Erythroblast (primary cell): ENCODE data around the gene INO80D.
"Not testable (repeated sequence)": the region's sequence is repeated elsewhere in the genome, so short reads cannot be mapped to it uniquely, and the experiment has no call there.

Source experiments
- DNase-seq, 2 experiments: peaks; one replicate each; lab custom pipeline; 2025; lab: John Stamatoyannopoulos, UW
- GATA1 ChIP-seq: IDR thresholded peaks from 2 replicates; pipeline ENCODE4 v1.6.1; 2011; ENCODE audit warnings: low read depth, mild to moderate bottlenecking, control low read depth, low read length, moderate library complexity
- POLR2A ChIP-seq: IDR thresholded peaks from 2 replicates; pipeline ENCODE4 v1.6.1; 2011; ENCODE audit warnings: mild to moderate bottlenecking, low read length

INO80D gene

GRCh38 chr2:206085742-206086445, at the start of gene INO80D:
Gene INO80D (minus strand): TSS chr2:206086174. CDS start chr2:206063016, 23,158 bp downstream.
- DNase-seq, result peak; percentile 89 to 93
- peak; percentile 94 for TF ChIP-seq POLR2A
- no peak for TF ChIP-seq GATA1

- DNase-seq, result peak in 1 of 2 experiments; percentile 10
- TF ChIP-seq POLR2A (no peak), GATA1 (no peak)
Measured at GRCh38 chr2:206127656-206128055, 41.7 kb upstream of the INO80D start.

GRCh38 chr2:206125901-206126300, 39.9 kb upstream of the INO80D start:
- no peak for DNase-seq
- TF ChIP-seq GATA1 (no peak), POLR2A (no peak)

DNA sequence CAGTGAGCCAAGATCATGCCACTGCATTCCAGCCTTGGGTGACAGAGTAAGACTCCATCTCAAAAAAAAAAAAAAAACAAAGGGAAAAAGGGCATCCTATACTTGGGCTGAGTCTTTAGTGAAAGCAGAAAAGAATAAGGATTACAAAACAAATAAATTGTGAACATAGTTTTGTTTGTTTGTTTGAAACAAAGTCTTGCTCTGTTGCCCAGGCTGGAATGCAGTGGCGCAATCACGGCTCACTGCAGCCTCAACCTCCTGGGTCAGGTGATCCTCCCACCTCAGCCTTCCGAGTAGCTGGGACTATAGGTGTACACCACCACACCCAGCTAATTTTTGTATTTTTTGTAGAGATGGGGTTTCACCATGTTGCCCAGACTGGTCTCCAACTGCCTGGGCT, 36.6 kb upstream of the INO80D start:
- DNase-seq, result not testable (repeated sequence)

DNA sequence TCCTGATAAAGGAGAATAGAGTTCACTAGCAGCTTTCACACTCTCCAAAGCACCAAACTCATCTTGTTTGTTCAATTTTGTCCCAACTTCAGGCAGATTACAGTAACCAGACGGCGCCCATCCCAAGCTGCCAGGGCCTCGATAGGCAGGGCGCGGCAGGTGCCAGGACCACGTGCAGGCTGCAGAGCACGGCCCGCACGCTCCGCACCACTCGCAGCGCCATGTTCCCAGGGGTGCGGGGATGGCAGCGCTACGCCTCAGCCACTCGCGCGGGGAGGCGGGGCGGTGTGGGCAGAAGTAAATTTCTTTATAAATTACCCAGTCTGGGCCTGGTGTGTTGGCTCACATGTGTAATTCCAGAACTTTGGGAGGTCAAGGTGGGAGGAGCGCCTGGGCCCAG, 30.3 kb upstream of the INO80D start:
- TF ChIP-seq POLR2A (no peak), GATA1 (no peak)
- no peak for DNase-seq

DNA sequence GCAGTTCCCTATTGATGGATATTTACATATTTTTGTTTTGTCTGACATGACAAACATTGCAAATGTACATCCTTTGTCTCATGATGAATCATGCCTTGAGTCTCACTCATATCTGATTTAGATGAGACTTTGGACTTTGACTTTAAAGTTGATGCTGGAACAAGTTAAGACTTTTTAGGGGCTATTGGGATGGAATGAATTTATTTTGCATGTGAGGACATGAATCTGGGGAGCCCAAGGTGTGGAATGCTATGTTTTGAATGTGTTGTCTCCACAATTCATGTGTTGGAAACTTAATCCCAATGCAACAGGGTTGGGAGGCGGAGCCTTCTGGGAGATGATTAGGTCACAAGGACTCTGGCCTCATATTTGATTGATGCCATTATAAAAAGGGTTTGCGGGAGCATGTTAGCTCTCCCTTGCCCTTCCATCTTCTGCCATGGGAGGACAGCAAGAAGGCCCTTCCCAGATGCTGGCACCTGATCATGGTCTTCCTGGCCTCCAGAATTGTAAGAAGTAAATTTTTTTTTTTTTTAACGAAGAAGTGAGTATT, 29.1 kb upstream of the INO80D start:
- DNase-seq, result no peak
- TF ChIP-seq GATA1, result no peak
- no peak for TF ChIP-seq POLR2A

DNA sequence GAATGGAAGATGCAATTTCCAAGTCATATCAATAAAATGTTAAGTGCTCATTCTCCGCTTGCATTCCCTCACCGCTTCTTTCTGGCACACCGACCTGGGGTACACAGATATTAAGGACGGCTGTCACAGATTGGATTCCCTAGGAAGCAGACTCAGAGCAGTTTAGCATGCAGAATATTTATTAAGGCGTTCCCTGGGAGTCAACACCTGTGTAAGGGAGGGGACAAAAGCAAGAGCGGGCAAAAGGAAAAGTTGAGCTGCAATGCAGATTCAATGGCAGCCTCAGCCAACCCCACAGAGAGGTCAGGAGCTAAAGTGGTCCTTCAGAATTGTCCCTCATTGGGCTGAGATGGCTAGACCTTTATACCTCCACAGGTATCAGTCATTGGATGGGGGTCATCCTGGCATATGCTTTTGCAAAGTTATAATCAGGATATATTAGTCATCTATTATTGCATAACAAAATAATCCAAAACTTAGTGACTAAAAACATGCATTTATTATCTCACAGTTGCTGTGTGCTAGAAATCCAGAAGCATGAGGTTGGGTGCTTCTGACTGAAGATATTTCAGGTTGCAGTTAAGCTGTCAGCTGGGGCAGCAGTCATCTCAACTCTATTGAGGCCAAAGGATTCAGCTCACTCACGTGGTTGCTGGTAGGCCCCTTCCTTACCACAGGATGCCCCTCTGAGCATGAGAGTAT, 27.0 kb upstream of the INO80D start:
- TF ChIP-seq GATA1 (no peak), POLR2A (no peak)
- no peak for DNase-seq

GRCh38 chr2:206112108-206112507, 26.1 kb upstream of the INO80D start:
- TF ChIP-seq GATA1, result no peak
- TF ChIP-seq POLR2A, result no peak
- no peak for DNase-seq

DNA sequence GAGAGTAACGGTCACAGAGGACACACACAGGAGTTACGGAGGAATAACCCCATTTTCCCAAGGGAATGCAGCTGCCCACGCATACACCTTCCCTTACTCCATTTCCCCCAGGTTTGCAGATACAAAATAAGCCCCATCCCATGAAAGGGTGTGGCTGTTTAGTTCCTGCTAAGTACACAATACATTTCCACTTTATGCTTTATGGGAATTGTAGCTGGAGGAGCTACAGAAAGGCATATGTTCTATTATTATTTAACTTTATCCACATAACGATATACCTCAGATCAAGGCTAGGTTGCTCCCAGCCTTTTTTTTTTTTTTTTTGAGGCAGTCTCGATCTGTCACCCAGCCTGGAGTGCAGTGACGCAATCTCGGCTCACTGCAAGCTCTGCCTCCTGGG, 22.7 kb upstream of the INO80D start:
- DNase-seq, result no peak
- TF ChIP-seq POLR2A, result no peak
- TF ChIP-seq GATA1, result no peak

DNA sequence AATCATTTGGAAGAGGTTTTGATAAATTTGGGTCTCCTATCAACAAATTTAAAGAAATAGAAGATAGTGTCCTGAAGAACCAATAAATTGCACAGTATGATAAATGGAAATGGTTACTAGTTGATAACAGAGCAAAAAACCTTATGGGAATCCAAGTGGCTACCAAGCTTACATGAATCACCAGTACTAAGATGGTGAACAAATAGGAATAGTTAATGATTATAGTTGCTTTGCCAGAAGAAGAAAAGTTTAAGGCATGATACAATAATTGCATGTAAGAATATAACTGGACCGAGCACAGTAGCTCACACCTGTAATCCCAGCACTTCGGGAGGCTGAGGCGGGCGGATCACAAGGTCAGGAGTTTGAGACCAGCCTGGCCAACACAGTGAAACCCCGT, 19.6 kb upstream of the INO80D start:
- TF ChIP-seq POLR2A (no peak), GATA1 (no peak)
- no peak for DNase-seq

GRCh38 chr2:206105038-206105437, 19.1 kb upstream of the INO80D start:
- TF ChIP-seq POLR2A, result no peak
- TF ChIP-seq GATA1, result no peak
- DNase-seq, result no peak

DNA sequence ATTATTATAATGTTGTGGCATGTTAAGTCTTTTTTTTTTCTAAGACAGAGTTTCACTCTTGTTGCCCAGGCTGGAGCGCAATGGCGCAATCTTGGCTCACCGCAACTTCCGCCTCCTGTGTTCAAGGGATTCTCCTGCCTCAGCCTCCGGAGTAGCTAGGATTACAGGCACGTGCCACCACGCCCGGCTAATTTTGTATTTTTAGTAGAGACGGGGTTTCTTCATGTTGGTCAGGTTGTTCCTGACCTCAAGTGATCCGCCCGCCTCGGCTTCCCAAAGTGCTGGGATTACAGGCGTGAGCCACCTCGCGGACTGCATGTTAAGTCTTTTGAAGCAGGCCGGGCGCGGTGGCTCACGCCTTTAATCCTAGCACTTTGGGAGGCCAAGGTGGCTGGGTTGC, 12.9 kb upstream of the INO80D start:
- not testable (repeated sequence) for DNase-seq

DNA sequence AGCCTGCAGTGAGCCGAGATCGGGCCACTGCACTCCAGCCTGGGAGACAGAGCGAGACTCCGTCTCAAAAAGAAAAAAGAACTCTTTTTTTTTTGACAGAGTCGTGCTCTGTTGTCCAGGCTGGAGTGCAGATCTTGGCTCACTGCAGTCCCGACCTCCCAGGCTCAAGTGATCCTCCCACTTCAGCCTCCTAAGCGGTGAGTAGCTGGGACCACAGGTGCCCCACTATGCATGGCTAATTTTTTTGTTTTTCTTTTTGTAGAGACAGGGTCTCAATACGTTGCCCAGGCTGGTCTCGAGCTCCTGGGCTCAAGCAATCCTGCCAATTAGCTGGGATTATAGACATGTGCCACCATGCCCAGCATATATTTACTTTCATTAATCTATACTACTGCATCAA, 12.5 kb upstream of the INO80D start:
- TF ChIP-seq POLR2A, result no peak
- no peak for TF ChIP-seq GATA1
- no peak for DNase-seq

DNA sequence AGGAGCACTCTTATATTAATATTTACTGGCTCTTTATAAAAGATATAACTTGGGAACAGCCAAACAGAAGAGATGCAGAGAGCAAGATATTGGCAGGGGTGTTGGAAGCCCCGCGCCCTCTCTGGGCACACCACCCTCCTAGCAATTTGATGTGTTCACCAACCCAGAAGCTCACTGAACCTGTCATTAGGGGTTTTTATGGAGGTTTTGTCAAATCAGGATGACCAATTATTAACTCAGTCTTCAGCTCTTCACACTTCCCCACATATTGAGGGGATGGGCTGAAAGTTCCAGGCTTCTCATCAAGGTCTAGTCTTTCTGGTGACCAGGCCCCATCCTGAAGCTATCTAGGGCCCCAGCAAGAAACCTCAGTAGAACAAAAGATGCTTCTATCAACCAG, 10.9 kb upstream of the INO80D start:
- TF ChIP-seq GATA1 (no peak), POLR2A (no peak)
- no peak for DNase-seq
